NK-92 (cell line): ENCODE data around the gene AGBL4.

ENCODE experiments used
- DNase-seq: peaks from one replicate; lab custom pipeline; 2025; ENCODE audit not compliant: unreplicated experiment; lab: John Stamatoyannopoulos, UW

The AGBL4 gene

GRCh38 chr1:48916130-48917069 lies 1107.4 kb downstream of the AGBL4 start:
- no peak for DNase-seq

DNA sequence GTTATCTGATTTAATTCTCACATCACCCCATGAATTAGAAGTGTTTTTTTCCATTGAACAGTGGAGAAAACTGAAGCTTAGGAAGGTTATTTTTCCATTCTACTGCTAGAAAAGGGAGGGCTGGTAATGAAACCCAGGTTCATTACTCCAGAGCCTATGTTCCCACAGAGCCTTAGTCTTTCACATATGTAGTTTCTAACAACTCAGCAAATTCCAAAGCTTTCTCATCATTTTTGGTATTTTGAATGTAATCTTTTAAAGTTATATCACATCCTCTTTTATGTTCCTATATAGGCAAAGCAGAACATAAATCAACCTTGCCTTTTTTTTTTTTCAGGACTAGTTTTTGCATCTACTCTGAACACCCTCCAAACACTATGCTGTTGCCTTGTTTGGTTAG lies 1115.1 kb downstream of the AGBL4 start:
- no peak for DNase-seq

DNA sequence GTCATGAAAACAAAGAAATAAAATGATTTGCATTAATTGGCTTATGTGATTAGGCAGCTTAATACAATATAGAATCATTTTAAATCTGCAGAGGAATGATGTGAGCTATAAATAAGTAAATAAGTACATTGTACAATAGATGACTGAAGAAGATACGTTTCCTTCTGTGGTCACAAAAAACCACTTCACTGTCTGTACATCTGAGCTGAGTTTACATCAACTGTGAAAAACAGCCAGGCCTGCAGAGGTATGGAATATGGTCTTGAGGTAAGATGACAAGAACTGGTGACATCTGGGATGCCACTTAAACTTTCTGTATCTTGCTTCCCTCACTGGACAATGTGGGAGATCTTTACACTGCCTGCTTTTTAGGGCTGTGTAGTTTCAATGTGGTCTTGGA lies 1117.0 kb downstream of the AGBL4 start:
- no peak for DNase-seq

GRCh38 chr1:48906164-48906563 lies 1117.6 kb downstream of the AGBL4 start:
- DNase-seq = no peak

DNA sequence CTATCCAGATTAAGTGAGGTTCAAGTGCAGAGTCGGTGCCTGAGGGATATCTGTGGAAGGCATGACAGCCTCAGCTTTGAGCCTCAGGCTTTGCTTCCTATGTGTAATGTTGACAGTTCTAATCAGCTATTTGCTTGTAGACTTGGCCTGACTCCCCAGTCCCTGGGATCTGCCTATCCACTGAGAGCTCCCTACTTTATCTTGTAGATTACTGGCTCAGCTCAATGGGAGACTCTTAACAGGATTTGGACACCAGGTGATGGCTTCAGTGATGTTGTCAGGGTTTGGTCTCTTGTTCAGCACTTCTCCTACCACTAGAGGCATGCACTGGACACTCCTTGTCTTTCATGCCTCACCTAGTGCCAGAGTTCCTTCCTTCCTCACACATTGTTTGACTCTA lies 1120.5 kb downstream of the AGBL4 start:
- DNase-seq = no peak

DNA sequence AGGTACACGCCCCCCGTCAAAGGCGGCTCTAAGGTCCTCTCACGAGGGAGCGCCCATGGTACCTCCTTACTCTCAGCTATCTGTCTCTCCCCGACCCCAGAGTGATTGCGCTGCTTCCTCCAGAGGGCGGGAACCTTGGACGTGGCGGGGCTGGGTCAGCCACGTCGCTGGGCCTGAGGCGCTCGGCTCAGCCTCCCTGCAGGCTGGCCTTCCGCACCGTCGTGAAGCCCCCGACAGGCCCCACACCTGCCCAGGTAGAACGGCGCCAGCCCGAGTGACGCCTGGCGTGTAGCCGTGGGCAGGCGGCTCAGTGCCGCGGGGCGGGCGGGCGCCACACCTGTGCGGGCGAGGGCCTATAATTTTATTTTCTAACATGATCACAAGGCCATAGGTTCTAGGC lies 1124.9 kb downstream of the AGBL4 start:
- no peak for DNase-seq

- DNase-seq = no peak
These were observed 1134.1 kb downstream of the AGBL4 start for GRCh38 chr1:48889615-48890014.

DNA sequence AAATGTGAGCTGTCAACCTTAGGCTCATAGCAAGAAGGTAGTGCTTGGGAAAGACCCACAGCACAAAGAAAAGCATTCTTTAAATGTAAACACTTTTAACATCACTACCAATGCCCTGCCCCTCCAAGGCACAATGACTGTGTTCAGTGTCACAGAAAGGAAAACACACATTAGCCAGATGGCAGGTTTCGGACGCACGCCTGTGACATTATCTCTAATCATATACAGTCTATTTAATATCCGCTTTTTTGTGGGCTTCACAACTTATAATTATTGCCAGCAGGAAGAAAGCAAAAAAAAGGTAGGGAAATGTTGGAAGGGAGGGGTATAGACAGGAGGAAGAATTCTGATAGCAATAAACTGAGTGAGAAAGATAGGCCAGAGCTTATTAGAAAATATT lies 1134.7 kb downstream of the AGBL4 start:
- no peak for DNase-seq

- DNase-seq = no peak
These were observed 1136.0 kb downstream of the AGBL4 start for GRCh38 chr1:48887796-48888195.

- no peak for DNase-seq
These were observed 1141.7 kb downstream of the AGBL4 start for GRCh38 chr1:48882020-48882419.

GRCh38 chr1:48878191-48878940 lies 1145.4 kb downstream of the AGBL4 start:
- DNase-seq = no peak

GRCh38 chr1:48876330-48876785 lies 1147.4 kb downstream of the AGBL4 start:
- DNase-seq = no peak

GRCh38 chr1:48875552-48876329 lies 1148.0 kb downstream of the AGBL4 start:
- DNase-seq = no peak

DNA sequence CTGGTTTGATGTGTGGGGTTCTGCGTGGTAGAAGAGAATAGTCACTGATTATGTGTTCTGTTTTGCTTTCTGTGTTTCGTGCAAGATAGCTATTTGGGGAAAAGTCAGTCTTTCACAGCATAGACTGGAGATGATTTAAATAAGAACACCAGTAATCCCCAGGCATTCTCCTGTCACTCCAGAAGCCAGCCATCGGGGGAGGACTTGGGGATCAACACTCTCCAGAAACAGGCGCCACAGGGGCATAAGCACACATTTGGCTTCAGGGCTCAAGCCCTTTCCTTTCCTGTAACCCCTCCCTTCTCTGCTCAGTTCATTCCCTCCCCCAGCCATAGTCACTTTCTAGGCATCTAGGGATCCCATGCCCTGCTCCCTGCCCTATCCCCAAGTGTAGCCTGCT lies 1149.8 kb downstream of the AGBL4 start:
- no peak for DNase-seq

DNA sequence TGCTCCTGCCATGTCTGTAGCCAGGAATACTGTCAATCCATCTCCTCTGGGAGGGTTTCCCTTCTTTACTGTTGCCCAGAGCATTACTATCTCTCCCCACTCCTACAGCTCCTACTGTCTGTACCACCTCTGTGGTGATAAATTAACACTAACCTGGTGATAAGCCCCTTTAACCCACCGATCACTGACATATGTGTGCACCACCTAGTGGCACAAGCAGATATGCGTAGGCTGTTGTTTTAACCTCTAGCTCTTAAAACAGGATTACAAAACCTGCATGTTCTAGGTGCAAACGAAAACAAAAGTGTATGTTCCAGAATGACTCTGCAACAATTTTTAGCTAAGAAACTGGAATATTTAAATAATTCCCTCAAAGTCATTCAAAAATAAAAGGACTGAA lies 1153.2 kb downstream of the AGBL4 start:
- no peak for DNase-seq

GRCh38 chr1:48869116-48869893 lies 1154.4 kb downstream of the AGBL4 start:
- DNase-seq = no peak

- DNase-seq = no peak
These were observed 1158.8 kb downstream of the AGBL4 start for GRCh38 chr1:48864913-48865312.

GRCh38 chr1:48859456-48859855 lies 1164.3 kb downstream of the AGBL4 start:
- DNase-seq = no peak

- DNase-seq = no peak
These were observed 1165.4 kb downstream of the AGBL4 start for GRCh38 chr1:48858200-48858920.

- no peak for DNase-seq
These were observed 1170.7 kb downstream of the AGBL4 start for GRCh38 chr1:48853006-48853405.
